Measurements from ENCODE around the gene AP4E1.
"Not testable (repeated sequence)": the region's sequence is repeated elsewhere in the genome, so short reads cannot be mapped to it uniquely, and the experiment has no call there.

- not testable (repeated sequence) for TF ChIP-seq EZH2phosphoT487 (conservative IDR thresholded peaks at IDR 0.05; ENCODE audit: low read length); CTCF (IDR thresholded peaks at IDR 0.05; ENCODE audit: insufficient read depth, low read length, poor library complexity, severe bottlenecking)
Observed at GRCh38 chr15:50954837-50955236, 46.4 kb downstream of the AP4E1 start.

Measured in SU-DHL-6 (cell line).